HG02981 (cell line): ENCODE data around the gene TEPSIN.

Experiments used
- ATAC-seq: cut with Tn5 transposase; IDR thresholded peaks from one replicate; pipeline ENCODE4 v1.9.1; 2021; ENCODE audit warnings: mild to moderate bottlenecking, moderate library complexity; ENCODE audit not compliant: unreplicated experiment

Gene TEPSIN

GRCh38 chr17:81222906-81223761, 15.7 kb downstream of the TEPSIN start, which contains the start of gene CEP131:
Gene CEP131 (minus strand): TSS chr17:81222965. CDS start chr17:81220056, 2,909 bp downstream.
- ATAC-seq, result peak; percentile 96

GRCh38 chr17:81222620-81222905, 16.3 kb downstream of the TEPSIN start:
- ATAC-seq, result no peak

GRCh38 chr17:81221842-81222619, 16.8 kb downstream of the TEPSIN start:
- no peak for ATAC-seq

- ATAC-seq, result no peak
Measured at GRCh38 chr17:81221371-81221841, 17.4 kb downstream of the TEPSIN start.

- no peak for ATAC-seq
Measured at GRCh38 chr17:81219476-81220180, 19.2 kb downstream of the TEPSIN start.

- ATAC-seq, result no peak
Measured at GRCh38 chr17:81218991-81219390, 19.9 kb downstream of the TEPSIN start.

- ATAC-seq, result no peak
Measured at GRCh38 chr17:81218459-81218858, 20.4 kb downstream of the TEPSIN start.

GRCh38 chr17:81217491-81217890, 21.4 kb downstream of the TEPSIN start:
- ATAC-seq, result no peak

GRCh38 chr17:81213978-81214377, 24.9 kb downstream of the TEPSIN start:
- no peak for ATAC-seq

GRCh38 chr17:81212365-81212764, 26.5 kb downstream of the TEPSIN start:
- no peak for ATAC-seq

GRCh38 chr17:81210868-81211267, 28.0 kb downstream of the TEPSIN start:
- ATAC-seq, result no peak

- ATAC-seq, result no peak
Measured at GRCh38 chr17:81210466-81210865, 28.4 kb downstream of the TEPSIN start.

GRCh38 chr17:81209141-81209540, 29.7 kb downstream of the TEPSIN start:
- no peak for ATAC-seq

- ATAC-seq, result no peak
Measured at GRCh38 chr17:81208651-81209050, 30.2 kb downstream of the TEPSIN start.

GRCh38 chr17:81207610-81208581, 31.0 kb downstream of the TEPSIN start:
- no peak for ATAC-seq

GRCh38 chr17:81206657-81207056, 32.2 kb downstream of the TEPSIN start:
- ATAC-seq, result no peak

- no peak for ATAC-seq
Measured at GRCh38 chr17:81206166-81206565, 32.7 kb downstream of the TEPSIN start.

GRCh38 chr17:81204578-81204977, 34.3 kb downstream of the TEPSIN start:
- ATAC-seq, result no peak

GRCh38 chr17:81203136-81203535, 35.7 kb downstream of the TEPSIN start:
- ATAC-seq, result no peak

- no peak for ATAC-seq
Measured at GRCh38 chr17:81202318-81202717, 36.5 kb downstream of the TEPSIN start.
